GM19025 (cell line): ENCODE measurements around the gene TMPRSS12.
"Not testable (repeated sequence)": the region's sequence is repeated elsewhere in the genome, so short reads cannot be mapped to it uniquely, and the experiment has no call there.

Experiments used
- ATAC-seq: cut with Tn5 transposase; IDR thresholded peaks from one replicate; pipeline ENCODE4 v1.9.1; 2021; ENCODE audit warnings: mild to moderate bottlenecking, low read depth, moderate library complexity; ENCODE audit not compliant: unreplicated experiment

TMPRSS12 gene, protein sequence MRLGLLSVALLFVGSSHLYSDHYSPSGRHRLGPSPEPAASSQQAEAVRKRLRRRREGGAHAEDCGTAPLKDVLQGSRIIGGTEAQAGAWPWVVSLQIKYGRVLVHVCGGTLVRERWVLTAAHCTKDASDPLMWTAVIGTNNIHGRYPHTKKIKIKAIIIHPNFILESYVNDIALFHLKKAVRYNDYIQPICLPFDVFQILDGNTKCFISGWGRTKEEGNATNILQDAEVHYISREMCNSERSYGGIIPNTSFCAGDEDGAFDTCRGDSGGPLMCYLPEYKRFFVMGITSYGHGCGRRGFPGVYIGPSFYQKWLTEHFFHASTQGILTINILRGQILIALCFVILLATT

DNA sequence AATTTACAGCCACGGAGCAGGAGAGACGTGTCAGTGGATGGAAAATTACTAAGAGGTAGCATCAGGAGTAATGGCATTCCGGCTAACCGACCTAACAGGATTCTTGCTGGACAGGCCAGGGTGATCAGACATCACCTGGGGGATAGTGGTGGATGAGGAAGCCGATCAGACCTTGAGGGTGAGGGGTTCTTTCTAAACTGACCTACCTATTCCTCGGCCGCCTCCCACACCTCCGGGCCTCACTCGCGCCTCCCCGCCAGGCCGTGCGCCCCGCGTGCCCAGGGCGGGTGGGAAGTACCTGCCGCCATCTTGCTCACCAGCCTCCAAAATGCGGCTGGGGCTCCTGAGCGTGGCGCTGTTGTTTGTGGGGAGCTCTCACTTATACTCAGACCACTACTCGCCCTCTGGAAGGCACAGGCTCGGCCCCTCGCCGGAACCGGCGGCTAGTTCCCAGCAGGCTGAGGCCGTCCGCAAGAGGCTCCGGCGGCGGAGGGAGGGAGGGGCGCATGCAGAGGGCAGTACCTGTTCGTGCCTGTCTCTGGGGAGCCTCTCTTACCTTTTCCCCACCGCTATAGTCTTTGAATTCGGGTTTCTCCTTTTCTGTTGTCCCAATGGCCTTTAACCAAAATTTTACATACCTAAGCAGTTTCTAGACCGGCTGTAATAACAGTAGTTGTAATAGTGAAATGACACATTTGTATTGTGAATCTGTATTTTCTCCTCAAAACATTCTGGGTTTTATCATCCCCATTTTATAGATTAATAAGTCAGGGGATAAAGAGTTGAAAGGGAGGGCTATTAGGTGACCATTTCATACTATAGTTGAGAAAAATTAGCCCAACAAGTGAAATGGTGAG lies at the start of gene TMPRSS12:
Gene TMPRSS12 (plus strand): TSS at position 290 of the 857 bp plus-strand sequence. CDS start 39 bp downstream, at position 329.
- ATAC-seq, result no peak

DNA sequence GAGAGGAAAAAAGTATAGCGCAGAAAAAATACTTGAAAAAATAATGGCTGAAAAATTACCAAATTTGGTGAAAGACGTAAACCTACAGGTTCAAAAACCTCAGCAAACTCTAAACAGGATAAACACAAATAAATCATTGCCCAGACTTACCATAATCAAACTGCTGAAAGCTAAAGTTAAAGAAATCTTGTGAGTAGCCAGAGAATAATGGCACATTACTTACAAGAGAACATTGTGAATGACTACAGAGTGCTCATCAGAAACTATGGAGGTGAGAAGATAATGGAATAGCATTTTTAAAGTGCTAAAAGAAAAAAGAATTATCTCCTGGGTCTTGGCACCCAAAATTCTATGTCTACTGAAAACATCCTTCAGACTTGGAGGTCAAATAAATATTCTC lies 42.8 kb upstream of the TMPRSS12 start:
- no peak for ATAC-seq

DNA sequence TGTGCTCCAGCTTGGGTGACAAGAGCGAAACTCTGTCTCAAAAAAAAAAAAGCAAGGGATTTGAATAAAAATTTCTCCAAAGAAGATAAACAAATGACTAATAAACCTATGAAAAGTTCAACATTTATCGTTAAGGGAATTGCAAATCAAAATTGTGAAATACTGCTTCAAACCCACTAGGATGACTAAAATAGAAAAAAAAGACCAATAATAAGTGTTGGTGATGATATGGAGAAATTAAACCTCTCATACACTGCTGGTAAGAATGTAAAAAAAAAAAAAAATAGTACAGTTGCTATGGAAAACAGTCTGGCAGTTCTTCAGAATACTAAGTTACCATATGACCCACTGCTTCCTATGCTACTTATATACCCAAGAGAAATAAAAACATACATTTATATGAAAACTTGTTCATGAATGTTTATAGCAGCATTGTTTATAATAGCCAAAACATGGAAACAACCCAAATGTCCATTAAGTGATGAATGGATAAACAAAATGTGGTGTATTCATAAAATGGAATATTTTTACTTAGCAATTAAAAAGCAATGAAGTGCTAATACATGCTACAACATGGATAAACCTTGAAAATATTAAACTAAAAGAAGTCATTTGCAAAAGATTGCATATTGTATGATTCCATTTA lies 39.4 kb upstream of the TMPRSS12 start:
- no peak for ATAC-seq

DNA sequence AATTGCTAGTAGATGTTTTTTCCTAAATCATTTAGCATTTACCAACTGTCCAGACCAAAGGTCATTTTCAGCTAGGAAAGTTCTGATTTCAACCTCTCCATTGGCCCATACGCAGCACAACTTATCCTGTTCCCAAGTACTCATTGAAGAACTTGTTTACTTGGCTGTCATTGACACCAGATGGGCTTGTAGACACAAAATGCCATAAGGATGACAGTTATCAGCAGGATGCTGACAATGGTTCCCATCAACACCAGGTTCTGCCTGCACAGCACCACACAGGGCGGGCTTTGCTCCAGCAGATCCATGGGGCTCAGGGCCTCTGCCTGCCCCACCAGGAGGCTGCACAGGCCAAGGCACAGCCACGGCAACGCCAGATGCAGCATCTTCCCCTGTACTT lies 36.5 kb upstream of the TMPRSS12 start:
- no peak for ATAC-seq

DNA sequence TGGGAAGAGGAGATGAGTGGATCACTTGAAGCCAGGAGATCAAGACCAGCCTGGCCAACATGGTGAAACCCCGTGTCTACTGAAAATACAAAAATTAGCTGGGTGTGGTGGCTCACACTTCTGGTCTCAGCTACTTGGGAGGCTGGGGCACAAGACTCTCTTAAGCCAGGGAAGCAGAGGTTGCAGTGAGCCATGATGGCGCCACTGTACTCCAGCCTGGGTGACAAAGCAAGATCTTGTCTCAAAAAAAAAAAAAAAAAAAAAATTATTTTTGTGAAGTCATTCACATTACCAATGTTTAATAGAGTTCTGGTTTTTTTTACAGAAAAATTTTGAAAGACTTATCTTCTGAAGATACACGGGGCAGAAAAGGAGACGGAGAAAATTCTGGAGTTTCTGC lies 33.6 kb upstream of the TMPRSS12 start:
- ATAC-seq, result not testable (repeated sequence)

DNA sequence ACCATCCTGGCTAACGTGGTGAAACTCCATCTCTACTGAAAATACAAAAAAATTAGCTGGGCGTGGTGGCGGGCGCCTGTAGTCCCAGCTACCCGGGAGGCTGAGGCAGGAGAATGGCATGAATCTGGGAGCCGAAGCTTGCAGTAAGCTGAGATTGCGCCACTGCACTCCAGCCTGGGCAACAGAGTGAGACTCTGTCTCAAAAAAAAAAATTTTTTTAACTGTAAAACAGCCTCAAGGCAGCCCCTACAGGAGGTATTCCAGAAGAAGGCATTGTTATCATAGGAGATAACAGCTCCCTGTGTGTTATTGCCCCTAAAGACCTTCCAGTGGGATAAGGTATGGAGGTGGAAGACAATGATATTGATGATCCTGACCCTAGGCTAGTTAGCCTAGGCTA lies 27.8 kb upstream of the TMPRSS12 start:
- not testable (repeated sequence) for ATAC-seq

DNA sequence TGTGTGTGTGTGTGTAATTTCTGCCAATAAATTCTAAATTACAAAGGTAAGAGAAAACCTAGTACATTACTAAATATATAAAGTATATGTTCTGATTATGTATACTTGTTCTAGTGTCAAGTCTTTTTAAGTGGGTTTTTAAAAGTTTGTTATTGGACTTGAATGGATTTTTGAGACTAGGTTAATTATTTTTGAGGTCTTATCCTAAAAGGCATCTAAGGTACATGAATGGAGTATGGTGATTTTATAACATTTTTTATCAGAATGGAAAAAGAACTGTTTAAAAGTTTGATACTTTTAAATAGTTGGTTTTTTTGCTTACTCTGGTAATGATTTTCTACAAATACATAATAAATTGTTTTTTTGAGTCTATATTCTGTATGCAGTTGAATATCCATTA lies 22.5 kb upstream of the TMPRSS12 start:
- ATAC-seq, result no peak

DNA sequence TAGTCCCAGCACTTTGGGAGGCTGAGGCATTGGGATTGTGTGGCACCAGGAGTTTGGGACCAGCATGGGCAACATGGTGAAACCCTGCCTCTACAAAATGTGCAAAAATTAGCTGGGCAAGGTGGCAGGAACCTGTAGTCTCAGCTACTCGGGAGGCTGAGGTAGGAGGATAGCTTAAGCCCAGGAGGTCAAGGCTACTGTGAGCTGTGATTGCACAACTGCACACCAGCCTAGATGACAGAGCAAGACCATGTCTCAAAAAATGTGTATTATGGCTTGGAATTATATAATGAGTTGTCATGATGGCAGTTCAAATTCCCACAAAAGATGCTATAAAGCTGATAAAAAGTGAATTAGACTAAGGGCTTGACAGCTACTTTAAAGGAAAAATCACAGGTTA lies 20.6 kb upstream of the TMPRSS12 start:
- no peak for ATAC-seq

DNA sequence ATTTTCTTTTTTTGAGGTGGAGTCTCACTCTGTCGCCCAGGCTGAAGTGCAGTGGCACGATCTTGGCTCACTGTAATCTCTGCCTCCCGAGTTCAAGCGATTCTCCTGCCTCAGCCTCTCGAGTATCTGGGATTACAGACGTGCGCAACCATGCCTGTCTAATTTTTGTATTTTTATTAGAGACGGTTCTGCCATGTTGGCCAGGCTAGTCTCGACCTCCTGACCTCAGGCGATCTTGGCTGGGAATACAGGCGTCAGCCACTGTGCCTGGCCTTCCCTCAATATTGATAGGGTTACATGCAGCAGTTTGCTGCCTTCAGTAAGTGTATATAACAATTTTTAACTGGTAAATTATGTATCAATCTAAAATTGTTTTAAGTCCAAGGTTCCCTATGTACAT lies 19.0 kb upstream of the TMPRSS12 start:
- ATAC-seq, result not testable (repeated sequence)

DNA sequence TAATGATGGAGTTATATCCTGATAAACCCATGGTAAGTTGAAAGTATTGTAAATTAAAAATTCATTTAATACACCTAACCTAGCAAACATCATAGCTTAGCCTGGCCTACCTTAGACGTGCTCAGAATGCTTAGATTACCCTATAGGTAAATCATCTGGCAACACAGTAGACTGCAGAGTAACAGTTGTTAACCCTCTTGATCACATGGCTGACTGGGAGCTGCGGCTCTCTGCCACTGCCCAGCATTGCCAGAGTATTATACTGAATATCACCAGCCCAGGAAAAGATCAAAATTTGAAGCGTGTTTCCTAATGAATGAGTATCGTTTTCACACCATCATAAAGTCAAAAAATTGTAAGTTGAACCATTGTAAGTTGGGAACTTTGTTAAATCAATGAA lies 17.8 kb upstream of the TMPRSS12 start:
- no peak for ATAC-seq

DNA sequence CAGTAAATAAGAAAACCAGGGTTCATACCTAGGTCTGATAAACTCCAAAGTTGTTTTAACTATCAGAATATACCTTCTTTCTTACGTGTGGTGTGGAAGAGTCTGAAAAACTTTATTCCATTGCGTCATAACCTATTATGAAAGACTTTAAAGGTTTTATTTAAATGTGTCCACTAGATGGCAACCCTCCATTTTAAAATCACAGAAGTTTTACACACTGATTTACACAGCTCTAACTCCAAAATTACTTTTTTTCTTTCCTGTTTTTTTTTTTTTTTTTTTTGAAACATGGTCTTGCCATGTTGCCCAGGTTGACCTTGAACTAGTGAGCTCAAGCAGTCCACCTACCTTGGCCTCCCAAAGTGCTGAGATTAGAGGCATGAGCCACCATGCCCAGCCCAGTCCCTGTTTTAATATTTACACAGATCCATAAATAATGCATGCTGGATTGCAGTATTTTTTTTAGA lies 17.3 kb upstream of the TMPRSS12 start:
- no peak for ATAC-seq

DNA sequence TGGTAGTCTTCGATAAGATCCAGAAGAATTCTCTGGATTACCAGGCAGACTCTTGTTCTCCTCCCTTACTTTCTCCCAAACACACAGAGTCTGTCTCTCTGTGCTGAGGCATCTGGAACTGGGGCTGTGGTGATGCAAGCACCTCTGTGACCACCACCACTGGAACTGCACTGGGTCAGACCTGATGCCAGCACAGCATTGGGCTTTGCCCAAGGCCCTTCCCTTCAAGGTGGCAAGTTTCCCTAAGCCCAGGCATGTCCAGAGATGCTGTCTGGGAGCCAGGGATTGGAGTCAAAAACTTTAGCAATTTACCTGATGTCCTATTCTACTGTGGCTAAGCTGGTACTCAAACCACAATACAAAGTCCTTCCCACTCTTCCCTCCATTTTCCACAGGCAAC lies 14.6 kb upstream of the TMPRSS12 start:
- no peak for ATAC-seq

DNA sequence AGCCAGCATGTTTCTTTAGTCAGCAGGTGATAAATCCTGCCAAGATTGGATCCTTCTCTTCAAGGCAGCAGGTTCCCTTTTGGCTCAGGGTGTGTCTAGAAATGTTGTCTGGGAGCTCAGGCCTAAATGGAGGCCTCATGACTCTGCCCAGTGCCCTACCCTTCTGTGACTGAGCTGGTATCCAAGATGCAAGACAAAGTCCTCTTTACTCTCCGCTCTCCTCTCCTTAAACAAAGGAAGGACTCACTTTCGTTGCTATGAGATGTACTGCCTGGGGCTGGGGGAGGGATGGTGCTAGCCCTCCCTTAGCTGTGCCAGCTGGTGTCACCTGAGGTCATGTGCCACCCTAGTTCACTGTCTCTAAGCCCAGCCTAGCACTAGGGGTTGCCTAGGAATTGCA lies 13.8 kb upstream of the TMPRSS12 start:
- no peak for ATAC-seq

DNA sequence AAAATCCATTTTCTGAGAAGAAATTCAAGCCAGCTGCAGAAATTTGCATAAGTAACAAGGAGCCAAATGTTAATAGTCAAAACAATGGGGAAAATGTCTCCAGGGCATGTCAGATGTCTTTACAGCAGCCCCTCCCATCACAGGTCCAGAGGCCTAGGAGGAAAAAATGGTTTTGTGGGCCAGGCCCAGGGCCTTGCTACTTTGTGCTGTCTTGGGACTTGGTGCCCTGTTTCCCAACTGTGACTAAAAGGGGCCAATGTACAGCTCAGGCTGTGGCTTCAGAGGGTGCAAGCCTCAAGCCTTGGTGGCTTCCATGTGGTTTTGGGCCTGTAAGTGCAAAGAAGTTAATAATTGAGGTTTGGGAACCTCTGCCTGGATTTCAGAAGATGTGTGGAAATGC lies 8.9 kb upstream of the TMPRSS12 start:
- not testable (repeated sequence) for ATAC-seq

DNA sequence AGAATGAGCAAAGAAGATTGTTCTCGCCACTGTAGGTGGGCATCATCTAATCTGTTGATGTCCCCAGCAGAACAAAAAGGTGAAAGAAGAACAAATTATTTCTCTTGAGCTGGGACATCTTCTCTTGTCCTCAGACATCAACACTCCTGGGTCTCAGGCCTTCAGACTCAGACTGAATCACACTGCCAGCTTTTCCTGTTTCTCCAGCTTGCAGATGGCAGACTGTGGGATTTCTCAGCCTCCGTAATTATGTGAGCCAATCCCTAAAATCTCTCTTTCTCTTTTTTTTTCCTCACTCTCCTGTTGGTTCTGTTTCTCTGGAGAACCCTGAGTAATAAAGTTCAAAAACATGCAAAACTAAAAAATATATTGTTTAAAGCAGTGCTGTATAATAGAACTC lies 3.7 kb upstream of the TMPRSS12 start:
- no peak for ATAC-seq

DNA sequence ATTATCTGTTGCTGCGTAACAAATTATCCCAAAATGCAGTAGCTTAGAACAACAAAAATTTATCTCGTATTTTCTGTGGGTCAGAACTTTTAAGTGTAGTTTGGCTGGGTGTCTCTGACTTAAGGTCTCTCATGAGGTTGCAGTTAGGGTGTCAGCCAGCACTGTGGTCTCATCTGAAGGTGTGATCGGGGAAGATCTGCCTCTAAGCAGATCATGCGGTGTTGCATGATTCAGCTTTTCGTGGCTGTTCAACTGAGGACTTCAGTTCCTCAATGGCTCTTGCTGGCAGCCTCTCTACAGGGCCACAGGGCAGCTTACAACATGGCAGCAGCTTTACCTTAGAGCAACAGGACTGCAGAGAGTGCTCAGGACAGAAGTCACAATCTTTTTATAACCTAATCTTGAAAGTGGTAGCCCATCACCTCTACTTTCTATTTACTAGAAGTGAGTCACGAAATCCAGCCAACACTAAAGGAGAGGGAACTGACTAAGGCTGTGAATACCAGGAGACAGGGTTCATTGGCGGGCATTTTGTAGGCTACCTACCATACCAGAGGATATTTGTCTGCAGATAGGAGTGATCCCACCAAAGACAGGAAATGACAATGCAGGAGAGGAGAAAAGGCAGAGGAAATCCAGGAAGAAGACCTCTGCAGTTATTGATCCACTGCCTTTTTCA lies 1.8 kb upstream of the TMPRSS12 start:
- ATAC-seq, result no peak

DNA sequence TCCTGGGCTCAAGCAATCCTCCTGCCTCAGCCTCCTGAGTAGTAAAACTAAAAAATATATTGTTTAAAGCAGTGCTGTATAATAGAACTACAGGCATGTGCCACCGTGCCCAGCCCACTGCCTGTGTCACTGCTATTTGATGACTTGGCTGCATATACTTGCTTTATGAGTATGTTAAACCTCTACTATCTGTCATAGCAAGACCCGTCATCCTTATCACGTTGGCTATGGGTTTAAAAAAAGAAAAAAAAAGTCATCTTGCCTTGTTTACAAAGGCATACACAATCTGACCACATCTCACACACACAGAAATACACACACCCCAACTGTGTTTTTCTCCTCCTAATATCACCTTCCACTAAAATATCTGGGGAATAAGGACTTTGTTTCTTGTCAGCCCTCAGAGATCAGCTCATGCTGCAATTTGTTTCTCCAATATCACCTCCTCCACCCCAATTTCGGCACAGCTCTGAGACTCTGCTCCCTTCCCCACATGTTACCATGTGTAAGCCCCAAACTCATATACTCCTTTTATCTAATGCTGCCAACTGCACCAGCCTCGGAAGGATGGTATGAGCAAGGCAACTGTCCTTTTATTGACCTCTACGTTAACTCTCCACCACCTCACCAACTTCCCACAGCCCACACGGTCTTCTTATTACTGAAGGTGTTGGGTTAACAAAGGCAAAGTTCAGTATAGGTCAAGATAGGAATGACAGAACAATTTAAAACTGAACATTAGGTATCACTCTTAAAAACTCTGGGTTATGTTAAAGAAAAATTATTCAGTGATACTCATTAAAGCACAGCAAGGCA lies 802 bp upstream of the TMPRSS12 start:
- ATAC-seq, result no peak

DNA sequence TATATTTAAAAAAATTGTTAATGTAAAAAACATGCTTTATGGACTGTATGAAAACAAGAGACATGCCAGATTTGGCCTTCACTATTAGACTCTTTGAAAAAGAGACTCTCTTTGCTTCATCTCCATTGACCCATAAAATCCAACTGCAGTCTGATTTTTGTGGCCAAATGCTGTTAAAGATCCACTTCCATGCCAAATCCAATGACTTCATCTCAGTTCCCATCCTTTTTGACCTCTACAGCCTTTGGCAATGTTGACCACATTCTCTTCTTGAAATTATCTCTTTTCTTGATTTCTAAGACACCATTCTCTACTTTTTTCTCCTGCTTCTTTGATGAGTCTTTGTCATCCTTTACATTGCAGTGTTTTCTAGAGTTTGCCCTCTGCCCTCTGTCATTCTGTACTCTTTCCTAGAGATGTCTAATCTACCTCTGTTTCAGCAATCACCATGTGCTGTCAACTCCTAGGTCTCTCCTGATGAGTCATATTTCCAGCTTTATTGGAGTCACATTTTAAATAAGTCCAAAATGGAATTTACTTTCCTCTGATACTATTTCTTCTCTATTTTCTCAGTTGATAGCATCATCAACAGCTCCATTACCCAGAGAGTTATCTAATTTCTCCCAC lies 2.4 kb downstream of the TMPRSS12 start:
- ATAC-seq, result no peak

DNA sequence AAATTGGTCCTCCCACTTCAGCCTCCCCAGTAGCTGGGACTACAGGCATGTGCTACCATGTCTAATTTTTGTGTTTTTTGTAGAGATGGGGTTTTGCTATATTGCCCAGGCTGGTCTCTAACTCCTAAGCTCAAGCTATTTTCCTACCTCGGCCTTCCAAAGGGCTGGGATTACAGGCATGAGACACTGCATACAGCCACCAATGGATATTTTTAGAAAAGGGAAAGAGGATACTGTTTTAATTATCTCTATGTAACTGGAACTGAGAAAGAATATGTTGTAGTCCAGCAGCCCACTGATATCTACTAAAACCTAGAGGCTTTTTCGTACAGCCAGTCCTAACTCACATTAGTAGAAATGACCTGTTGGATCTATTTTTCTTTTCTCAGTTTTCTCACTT lies 6.2 kb downstream of the TMPRSS12 start:
- ATAC-seq, result no peak
